AG08396 (cell line): ENCODE results near the gene ARHGAP24.
"Not testable (repeated sequence)": the region's sequence is repeated elsewhere in the genome, so short reads cannot be mapped to it uniquely, and the experiment has no call there.

ENCODE experiments used
- DNase-seq: peaks from one replicate; pipeline ENCODE4 v3.0.0; 2012; ENCODE audit warnings: low spot score, mixed read lengths

ARHGAP24 gene

GRCh38 chr4:85656759-85657505 lies 182.0 kb downstream of the ARHGAP24 start:
- DNase-seq, result no peak

- DNase-seq, result no peak
Observed at GRCh38 chr4:85658766-85659439, 184.0 kb downstream of the ARHGAP24 start.

- DNase-seq, result no peak
Observed at GRCh38 chr4:85659610-85660218, 184.8 kb downstream of the ARHGAP24 start.

- DNase-seq, result not testable (repeated sequence)
Observed at GRCh38 chr4:85666625-85667024, 191.7 kb downstream of the ARHGAP24 start.

- no peak for DNase-seq
Observed at GRCh38 chr4:85669204-85669603, 194.3 kb downstream of the ARHGAP24 start.

- no peak for DNase-seq
Observed at GRCh38 chr4:85669992-85670548, 195.1 kb downstream of the ARHGAP24 start.

GRCh38 chr4:85671120-85671519 lies 196.2 kb downstream of the ARHGAP24 start:
- no peak for DNase-seq

GRCh38 chr4:85672116-85672515 lies 197.2 kb downstream of the ARHGAP24 start:
- no peak for DNase-seq

- DNase-seq, result no peak
Observed at GRCh38 chr4:85672959-85673358, 198.0 kb downstream of the ARHGAP24 start.

GRCh38 chr4:85673540-85673939 lies 198.6 kb downstream of the ARHGAP24 start:
- no peak for DNase-seq

GRCh38 chr4:85675076-85676049 lies 200.4 kb downstream of the ARHGAP24 start:
- no peak for DNase-seq

- no peak for DNase-seq
Observed at GRCh38 chr4:85676050-85676425, 201.1 kb downstream of the ARHGAP24 start.

GRCh38 chr4:85676850-85677590 lies 202.1 kb downstream of the ARHGAP24 start:
- no peak for DNase-seq

- peak; percentile 45 for DNase-seq
Observed at GRCh38 chr4:85681221-85681657, 206.3 kb downstream of the ARHGAP24 start.

- no peak for DNase-seq
Observed at GRCh38 chr4:85681921-85682320, 207.0 kb downstream of the ARHGAP24 start.

- DNase-seq, result no peak
Observed at GRCh38 chr4:85682391-85682790, 207.4 kb downstream of the ARHGAP24 start.

GRCh38 chr4:85684676-85685075 lies 209.7 kb downstream of the ARHGAP24 start:
- DNase-seq, result no peak

GRCh38 chr4:85686398-85686797 lies 211.4 kb downstream of the ARHGAP24 start:
- DNase-seq, result no peak

GRCh38 chr4:85688055-85688740 lies 213.2 kb downstream of the ARHGAP24 start:
- no peak for DNase-seq

GRCh38 chr4:85696661-85697060 lies 221.7 kb downstream of the ARHGAP24 start:
- no peak for DNase-seq
